A549 (cell line): ENCODE data around the gene FGGY. TPM values are rescaled to one million over a fixed set of nuclear protein-coding genes. Genes with fewer than 3 reads are reported as not detected.

Experiments used
- ATAC-seq, 2 experiments: fragments of 200-7000 bp in 1 of 2; fragments of >200 bp in 1 of 2; cut with Nextera tagmentation in 1 of 2; cut with Tn5 transposase in 1 of 2; 3 replicates each; pipeline versions ENCODE4 v1.8.0 to v1.9.1; 2018 to 2020; ENCODE audit warnings: mild to moderate bottlenecking in 1 of 2, moderate library complexity in 1 of 2
- CTCF ChIA-PET: fragments of 300-600 bp; sonication (Branson Sonifier 250); formaldehyde crosslinking; extraction: SDS; loops from one replicate; lab custom pipeline; 2021; ENCODE audit warnings: antibody characterized with exemption, inconsistent platforms; lab: Yijun Ruan, JAX
- POLR2A ChIA-PET: fragments of 350-600 bp; formaldehyde crosslinking; extraction: SDS; loops from one replicate; lab custom pipeline; 2021; ENCODE audit warnings: antibody characterized with exemption, inconsistent platforms; lab: Yijun Ruan, JAX
- DNase-seq, 2 experiments: peaks; one replicate each; pipeline versions ENCODE4 v3.0.0 to v3.0.0-alpha.2; 2011 to 2016; ENCODE audit warnings: low read depth in 1 of 2, low spot score in 1 of 2
- FAIRE-seq: peaks from 2 replicates; lab custom pipeline; 2011; peaks lifted over from hg19 to GRCh38; lab: Jason Lieb, UNC
- H3K27ac ChIP-seq, 2 experiments: fragments of >200 bp; sonication (Bioruptor Twin); formaldehyde crosslinking; 3 replicates each; pipeline ENCODE4 v1.5.1; 2016 to 2017
- H3K4me1 ChIP-seq: fragments of >200 bp; sonication (Bioruptor Twin); formaldehyde crosslinking; 3 replicates; pipeline ENCODE4 v1.6.1; 2016
- H3K4me2 ChIP-seq: fragments of >200 bp; sonication (Bioruptor Twin); formaldehyde crosslinking; 3 replicates; pipeline ENCODE4 v1.6.1; 2016
- H3K4me3 ChIP-seq: fragments of >200 bp; sonication (Bioruptor Twin); formaldehyde crosslinking; 3 replicates; pipeline ENCODE4 v1.5.1; 2016
- H3K9me3 ChIP-seq: fragments of >200 bp; sonication (Bioruptor Twin); formaldehyde crosslinking; 3 replicates; pipeline ENCODE4 v1.6.1; 2016
- BHLHE40 ChIP-seq: IDR thresholded peaks from 2 replicates; pipeline ENCODE4 v1.6.1; 2012; ENCODE audit warnings: low read depth, low read length, inconsistent platforms
- CBX8 ChIP-seq: fragments of 200-600 bp; sonication (generic); IDR thresholded peaks from 2 replicates; pipeline ENCODE4 v1.6.1; 2016
- CHD4 ChIP-seq: fragments of 200-600 bp; sonication (generic); IDR thresholded peaks from 2 replicates; pipeline ENCODE4 v1.6.1; 2016; ENCODE audit warnings: antibody characterized with exemption, mild to moderate bottlenecking, borderline replicate concordance
- EHF ChIP-seq: fragments of 250-450 bp; sonication (Bioruptor Pico); IDR thresholded peaks from 2 replicates; pipeline ENCODE4 v1.5.0; 2020; ENCODE audit warnings: mild to moderate bottlenecking
- ESRRA ChIP-seq: fragments of 150-350 bp; IDR thresholded peaks from 2 replicates; pipeline ENCODE4 v1.6.1; 2014; ENCODE audit warnings: mild to moderate bottlenecking, low read length, borderline replicate concordance
- FOSL2 ChIP-seq, 2 experiments: fragments of 450-650 bp in 1 of 2; fragments of >200 bp in 1 of 2; sonication (Bioruptor Twin) in 1 of 2; formaldehyde crosslinking; IDR thresholded peaks; 2 replicates each; pipeline versions ENCODE4 v1.5.0 to v1.6.1; 2016 to 2020; ENCODE audit warnings: mild to moderate bottlenecking in 1 of 2, moderate library complexity in 1 of 2
- GATA3 ChIP-seq: IDR thresholded peaks from 2 replicates; pipeline ENCODE4 v1.6.1; 2012; ENCODE audit warnings: borderline replicate concordance
- HDAC2 ChIP-seq: fragments of 200-600 bp; sonication (generic); IDR thresholded peaks from 2 replicates; pipeline ENCODE4 v1.6.1; 2016
- HEYL ChIP-seq: fragments of 250-450 bp; sonication (Bioruptor Pico); IDR thresholded peaks from 2 replicates; pipeline ENCODE4 v1.8.0; 2021; ENCODE audit warnings: mild to moderate bottlenecking, moderate library complexity
- HOXA7 ChIP-seq: fragments of 250-450 bp; sonication (Bioruptor Pico); IDR thresholded peaks from 2 replicates; pipeline ENCODE4 v1.5.0; 2020; ENCODE audit warnings: mild to moderate bottlenecking, moderate library complexity
- JUNB ChIP-seq: fragments of >200 bp; sonication (Bioruptor Twin); formaldehyde crosslinking; IDR thresholded peaks from 2 replicates; pipeline ENCODE4 v1.6.1; 2016
- MAFK ChIP-seq: fragments of 450-650 bp; IDR thresholded peaks from 2 replicates; pipeline ENCODE4 v1.6.1; 2014; ENCODE audit not compliant: partially characterized antibody
- NFE2L2 ChIP-seq: fragments of 150-350 bp; conservative IDR thresholded peaks from 2 replicates; pipeline ENCODE4 v1.6.1; 2014; ENCODE audit warnings: low read length
- RCOR1 ChIP-seq: fragments of 150-350 bp; IDR thresholded peaks from 2 replicates; pipeline ENCODE4 v1.6.1; 2014; ENCODE audit warnings: antibody characterized with exemption, low read length, low read depth
- RFX5 ChIP-seq: fragments of 450-650 bp; IDR thresholded peaks from 2 replicates; pipeline ENCODE4 v1.7.1; 2014; ENCODE audit warnings: antibody characterized with exemption, mild to moderate bottlenecking, moderate library complexity
- SMC3 ChIP-seq: fragments of >200 bp; sonication (Bioruptor Twin); formaldehyde crosslinking; IDR thresholded peaks from 3 replicates; pipeline ENCODE4 v1.6.1; 2018; ENCODE audit warnings: inconsistent platforms
- TFCP2L1 ChIP-seq: fragments of 250-450 bp; sonication (Bioruptor Pico); IDR thresholded peaks from 2 replicates; pipeline ENCODE4 v1.5.0; 2021; ENCODE audit warnings: mild to moderate bottlenecking
- ZFP36 ChIP-seq: fragments of 450-650 bp; IDR thresholded peaks from 2 replicates; pipeline ENCODE4 v1.6.1; 2014; ENCODE audit warnings: borderline replicate concordance; ENCODE audit not compliant: partially characterized antibody
- ZNF302 ChIP-seq: fragments of 250-450 bp; sonication (Bioruptor Pico); IDR thresholded peaks from 2 replicates; pipeline ENCODE4 v1.9.0; 2021; ENCODE audit warnings: inconsistent platforms, mild to moderate bottlenecking, moderate library complexity
- ZSCAN20 ChIP-seq: fragments of 250-450 bp; sonication (Bioruptor Pico); IDR thresholded peaks from 2 replicates; pipeline ENCODE4 v1.8.0; 2022; ENCODE audit warnings: mild to moderate bottlenecking, moderate library complexity
- WGBS: methylation state at CpG from one replicate; pipeline ENCODE4 v1.1.6; 2017; ENCODE audit errors: missing lambda C conversion rate; 5-methylcytosine and 5-hydroxymethylcytosine counted together
- polyA plus RNA-seq, 4 experiments: library from polyadenylated mRNA; depleted of rRNA in 3 of 4; stranded (reverse); fragments of >200 nt; fragmentation: RNase III in 1 of 4; extraction: RNeasy Plus Mini Kit Qiagen cat#74134 plus additional on column Dnase treatment in 1 of 4; gene quantifications; 2 replicates in 3 of 4; 3 replicates in 1 of 4; pipeline ENCODE4 v1.2.3, GENCODE V29; 2011 to 2017
- TF ChIP-seq, protein P1 (sequence below): fragments of 450-650 bp; IDR thresholded peaks from 2 replicates; pipeline ENCODE4 v1.6.1; 2014; ENCODE audit warnings: antibody characterized with exemption
- TF ChIP-seq, protein P2 (sequence below): fragments of 250-450 bp; sonication (Bioruptor Pico); IDR thresholded peaks from 2 replicates; pipeline ENCODE4 v1.5.0; 2021; ENCODE audit warnings: mild to moderate bottlenecking, moderate library complexity, borderline replicate concordance

The FGGY gene
- polyA plus RNA-seq, 2 of the 4 experiments (the other 2 are of a cell fraction) = 2.9 to 4.8 TPM

DNA sequence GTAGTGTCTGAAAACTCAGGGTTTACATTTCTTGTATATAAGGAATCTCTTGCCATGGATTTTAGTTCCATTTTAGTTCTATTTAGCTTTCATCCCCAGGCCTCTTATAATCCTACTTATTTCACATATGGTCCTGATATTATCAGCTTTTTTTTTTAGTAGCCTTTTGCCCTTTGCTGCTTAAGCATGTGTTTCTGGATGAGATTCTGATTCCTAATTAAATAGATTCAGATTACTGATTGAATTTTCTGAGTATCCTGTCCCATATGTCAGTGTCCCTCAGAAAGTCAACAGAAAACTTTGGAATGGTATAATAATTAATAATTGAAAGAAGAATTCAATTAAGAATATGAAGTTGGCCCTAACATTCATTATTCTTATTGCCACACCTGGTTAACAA is 383.1 kb downstream of the FGGY start (continued):
- no peak for TF ChIP-seq GATA3
- TF ChIP-seq ZSCAN20 (CRISPR knock-in tag) = no peak
- TF ChIP-seq BHLHE40 = no peak
- TF ChIP-seq CBX8 = no peak
- TF ChIP-seq HEYL (CRISPR knock-in tag) = no peak
- TF ChIP-seq SMC3 = no peak
- TF ChIP-seq CHD4 = no peak

DNA sequence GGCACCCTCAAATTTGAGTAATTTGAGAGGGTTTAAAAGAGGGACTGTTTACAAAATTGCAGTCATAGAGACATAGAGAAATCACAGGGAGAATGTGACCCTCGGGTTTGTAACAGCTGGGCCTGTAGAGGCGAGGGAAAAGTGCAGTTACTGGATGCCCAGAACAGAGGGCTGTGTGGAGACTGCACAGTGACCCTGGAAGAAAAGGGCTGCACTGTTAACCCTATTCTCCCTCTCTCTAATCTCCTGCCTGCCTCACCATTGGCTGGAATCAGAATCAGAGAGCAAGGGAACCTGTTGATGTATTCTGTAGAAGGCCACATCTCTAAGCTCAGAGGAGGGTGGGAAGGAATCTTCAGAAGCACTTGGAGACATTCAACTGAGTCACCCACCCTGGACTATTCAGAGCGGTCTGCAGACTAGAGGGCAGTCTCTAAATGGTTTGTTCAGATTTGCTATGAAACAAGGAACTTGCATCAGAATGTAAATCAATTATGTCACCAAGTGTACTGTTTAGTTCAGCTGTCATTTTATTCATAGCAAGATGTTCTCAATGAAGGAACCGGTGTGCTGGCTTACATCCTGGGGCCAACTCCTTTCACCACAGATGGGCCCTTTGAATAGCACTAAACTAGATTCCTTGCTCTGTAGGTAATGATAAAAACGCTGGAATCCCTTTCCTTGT is 385.6 kb downstream of the FGGY start:
- TF ChIP-seq, protein P1, sequence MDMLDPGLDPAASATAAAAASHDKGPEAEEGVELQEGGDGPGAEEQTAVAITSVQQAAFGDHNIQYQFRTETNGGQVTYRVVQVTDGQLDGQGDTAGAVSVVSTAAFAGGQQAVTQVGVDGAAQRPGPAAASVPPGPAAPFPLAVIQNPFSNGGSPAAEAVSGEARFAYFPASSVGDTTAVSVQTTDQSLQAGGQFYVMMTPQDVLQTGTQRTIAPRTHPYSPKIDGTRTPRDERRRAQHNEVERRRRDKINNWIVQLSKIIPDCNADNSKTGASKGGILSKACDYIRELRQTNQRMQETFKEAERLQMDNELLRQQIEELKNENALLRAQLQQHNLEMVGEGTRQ = no peak
- no peak for TF ChIP-seq ZNF302
- TF ChIP-seq NFE2L2 = no peak
- TF ChIP-seq ZFP36 = no peak
- no peak for TF ChIP-seq BHLHE40
- no peak for TF ChIP-seq CBX8
- TF ChIP-seq ESRRA = no peak
- TF ChIP-seq, protein P2, sequence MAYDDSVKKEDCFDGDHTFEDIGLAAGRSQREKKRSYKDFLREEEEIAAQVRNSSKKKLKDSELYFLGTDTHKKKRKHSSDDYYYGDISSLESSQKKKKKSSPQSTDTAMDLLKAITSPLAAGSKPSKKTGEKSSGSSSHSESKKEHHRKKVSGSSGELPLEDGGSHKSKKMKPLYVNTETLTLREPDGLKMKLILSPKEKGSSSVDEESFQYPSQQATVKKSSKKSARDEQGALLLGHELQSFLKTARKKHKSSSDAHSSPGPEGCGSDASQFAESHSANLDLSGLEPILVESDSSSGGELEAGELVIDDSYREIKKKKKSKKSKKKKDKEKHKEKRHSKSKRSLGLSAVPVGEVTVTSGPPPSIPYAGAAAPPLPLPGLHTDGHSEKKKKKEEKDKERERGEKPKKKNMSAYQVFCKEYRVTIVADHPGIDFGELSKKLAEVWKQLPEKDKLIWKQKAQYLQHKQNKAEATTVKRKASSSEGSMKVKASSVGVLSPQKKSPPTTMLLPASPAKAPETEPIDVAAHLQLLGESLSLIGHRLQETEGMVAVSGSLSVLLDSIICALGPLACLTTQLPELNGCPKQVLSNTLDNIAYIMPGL (CRISPR knock-in tag) = no peak
- no peak for TF ChIP-seq RFX5
- no peak for TF ChIP-seq RCOR1
- no peak for TF ChIP-seq HDAC2
- Histone ChIP-seq H3K4me3 (no peak overlapping the region), H3K4me2 (no peak overlapping the region), H3K9me3 (no peaks in the 10 kb centered on the region), H3K27ac (no peak overlapping the region), H3K4me1 (peaks cover 10% of the 10 kb centered on the region; the same call in 2 of the 3 replicates)
- DNase-seq (no peak), ATAC-seq (no peak), FAIRE-seq (no peak)
- ChIA-PET CTCF (no interaction called here), POLR2A (no interaction called here)
- 55% methylated on average over 5 of the region's 5 CpGs for WGBS

DNA sequence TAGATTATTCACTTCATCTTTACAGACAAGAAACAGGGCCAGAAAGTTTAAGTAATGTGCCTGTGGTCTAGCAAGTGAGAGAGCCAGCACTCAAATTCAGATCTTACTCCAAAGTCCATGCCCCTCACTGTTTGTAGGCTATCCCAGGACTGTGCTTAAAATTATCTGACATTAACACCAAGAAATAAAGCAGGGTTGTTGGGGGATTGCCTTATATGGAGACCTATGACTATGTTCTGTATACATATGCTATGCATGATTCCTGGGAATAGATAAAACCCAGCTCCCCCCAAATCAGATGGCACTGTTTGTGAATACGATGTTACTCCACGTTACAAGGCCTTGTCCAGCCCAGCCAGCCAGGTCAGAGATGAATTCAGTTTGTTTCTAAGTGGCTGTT is 386.3 kb downstream of the FGGY start:
- DNase-seq (no peak), FAIRE-seq (no peak), ATAC-seq (no peak)
- TF ChIP-seq TFCP2L1 (CRISPR knock-in tag) = no peak
- no peak for TF ChIP-seq HOXA7 (CRISPR knock-in tag)
- H3K4me3 ChIP-seq = no peak overlapping the region
- ChIA-PET CTCF (no interaction called here), POLR2A (no interaction called here)
- no peak overlapping the region for H3K4me2 ChIP-seq
- WGBS = 85% methylated on average over 2 of the region's 2 CpGs
- peaks cover 7% of the 10 kb centered on the region; the same call in 2 of the 3 replicates for H3K4me1 ChIP-seq
- H3K27ac ChIP-seq = no peak overlapping the region
- no peaks in the 10 kb centered on the region for H3K9me3 ChIP-seq

DNA sequence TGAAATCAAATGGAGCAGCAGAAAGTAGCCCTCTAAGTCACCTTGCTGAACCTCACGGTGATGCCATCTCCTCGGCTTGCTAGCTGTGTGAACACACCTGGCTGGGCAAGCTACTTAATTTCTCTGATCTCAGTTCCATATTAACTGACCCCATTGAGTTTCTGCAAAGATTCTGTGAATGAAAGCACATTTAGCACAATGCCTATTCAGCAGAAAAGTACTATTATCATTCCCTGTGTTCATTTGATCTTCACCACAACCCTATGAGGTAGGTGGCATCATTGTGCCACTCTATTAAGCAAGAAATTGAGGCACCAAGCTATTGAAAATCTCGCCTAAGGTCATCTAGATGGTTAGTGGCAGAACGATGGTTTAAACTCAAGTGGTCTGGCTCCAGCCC is 387.8 kb downstream of the FGGY start:
- Histone ChIP-seq H3K4me1 (no peaks in the 10 kb centered on the region), H3K27ac (no peak overlapping the region), H3K4me3 (no peak overlapping the region), H3K9me3 (no peaks in the 10 kb centered on the region), H3K4me2 (no peak overlapping the region)
- POLR2A ChIA-PET = no interaction called here
- WGBS = 59% methylated on average over 4 of the region's 4 CpGs
- no peak for ATAC-seq
- DNase-seq = no peak
- TF ChIP-seq EHF (CRISPR knock-in tag) (no peak), TFCP2L1 (CRISPR knock-in tag) (no peak), FOSL2 (IDR thresholded peaks at IDR 0.05) (no peak), FOSL2 (CRISPR knock-in tag; IDR thresholded peaks at IDR 0.05) (no peak), MAFK (peak; percentile 53), HOXA7 (CRISPR knock-in tag) (no peak), JUNB (no peak)
- CTCF ChIA-PET = no interaction called here
- no peak for FAIRE-seq
